ENCODE results near the gene TMOD1.
"Not testable (repeated sequence)": the region's sequence is repeated elsewhere in the genome, so short reads cannot be mapped to it uniquely, and the experiment has no call there.

The TMOD1 gene

DNA sequence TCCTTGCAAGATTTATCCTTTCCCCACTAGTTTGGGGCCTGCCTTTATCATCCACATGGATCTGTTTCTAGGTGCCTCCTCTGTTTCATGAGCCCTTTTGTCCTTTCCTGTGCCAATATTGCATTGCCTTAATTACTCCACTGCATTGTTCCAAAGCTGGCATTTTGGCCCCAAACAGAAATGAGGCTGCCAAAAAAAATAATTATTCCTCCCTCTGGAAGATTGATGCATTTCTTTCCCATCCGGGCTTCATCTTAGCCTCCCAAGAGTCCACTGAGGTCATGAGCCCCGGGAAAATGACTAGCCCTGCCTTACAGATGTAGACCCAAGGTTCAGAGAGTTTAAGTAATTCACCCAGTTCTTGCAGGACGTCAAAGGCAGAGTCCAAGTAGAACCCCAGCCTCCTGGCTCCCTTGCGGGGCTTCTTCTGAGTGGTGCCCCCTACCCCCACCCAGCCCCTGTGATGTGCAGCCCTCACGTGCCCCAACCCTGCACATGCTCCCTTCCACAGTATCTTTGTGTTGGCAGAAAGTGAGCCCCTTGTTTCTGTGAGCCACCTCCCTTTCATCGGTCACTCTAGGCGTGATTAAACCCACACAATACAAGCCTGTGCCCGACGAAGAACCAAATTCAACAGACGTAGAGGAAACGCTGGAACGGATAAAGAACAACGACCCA, 62.1 kb downstream of the TMOD1 start:
- FAIRE-seq (no peak), DNase-seq (ENCODE audit: insufficient read length, low spot score) (no peak)

GRCh38 chr9:97564291-97565175, 63.1 kb downstream of the TMOD1 start:
- DNase-seq (ENCODE audit: insufficient read length, low spot score): no peak
- no peak for FAIRE-seq

- no peak for DNase-seq (ENCODE audit: insufficient read length, low spot score)
- no peak for FAIRE-seq
Measured at GRCh38 chr9:97565262-97565661, 63.8 kb downstream of the TMOD1 start.

GRCh38 chr9:97567182-97567893, 65.9 kb downstream of the TMOD1 start:
- FAIRE-seq (no peak), DNase-seq (ENCODE audit: insufficient read length, low spot score) (no peak)

GRCh38 chr9:97567894-97568202, 66.4 kb downstream of the TMOD1 start:
- DNase-seq (ENCODE audit: insufficient read length, low spot score) (no peak), FAIRE-seq (no peak)

DNA sequence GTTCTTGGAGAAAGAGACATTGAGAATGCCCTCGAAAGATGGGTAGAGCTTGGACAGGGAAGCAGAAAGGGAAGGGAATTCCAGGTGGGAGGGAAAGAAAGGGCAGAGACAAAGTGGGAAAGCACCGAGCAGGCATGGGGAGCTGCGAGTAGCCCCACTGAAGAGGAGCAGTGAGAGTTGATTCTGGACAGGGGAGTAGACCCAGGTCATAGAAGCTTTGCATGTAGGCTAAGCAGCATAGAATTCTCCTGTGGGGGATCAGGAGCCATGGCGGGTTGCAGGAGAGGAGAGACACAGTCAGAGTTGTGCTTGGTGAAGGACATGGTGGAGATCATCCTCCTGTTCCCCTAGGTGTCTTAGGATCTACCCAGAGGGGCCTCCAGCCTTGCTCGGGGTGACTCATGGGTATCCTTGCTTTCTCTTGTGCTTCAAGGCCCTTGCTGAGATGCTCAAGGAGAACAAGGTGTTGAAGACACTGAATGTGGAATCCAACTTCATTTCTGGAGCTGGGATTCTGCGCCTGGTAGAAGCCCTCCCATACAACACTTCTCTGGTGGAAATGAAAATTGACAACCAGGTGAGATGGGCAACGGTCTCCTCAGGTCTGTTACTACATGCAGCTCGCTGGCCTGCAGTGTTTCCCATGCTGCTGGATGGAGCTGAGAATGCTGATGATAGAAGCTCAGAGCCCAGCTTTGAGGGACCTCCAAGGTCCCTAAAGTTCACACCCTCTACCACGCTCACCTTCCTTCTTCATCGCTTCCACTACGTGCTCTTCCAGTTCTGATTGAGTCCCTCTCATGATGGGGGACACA, 67.2 kb downstream of the TMOD1 start:
- DNase-seq (ENCODE audit: insufficient read length, low spot score): no peak
- no peak for FAIRE-seq

GRCh38 chr9:97570899-97571298, 69.4 kb downstream of the TMOD1 start:
- DNase-seq (ENCODE audit: insufficient read length, low spot score) (no peak), FAIRE-seq (no peak)

DNA sequence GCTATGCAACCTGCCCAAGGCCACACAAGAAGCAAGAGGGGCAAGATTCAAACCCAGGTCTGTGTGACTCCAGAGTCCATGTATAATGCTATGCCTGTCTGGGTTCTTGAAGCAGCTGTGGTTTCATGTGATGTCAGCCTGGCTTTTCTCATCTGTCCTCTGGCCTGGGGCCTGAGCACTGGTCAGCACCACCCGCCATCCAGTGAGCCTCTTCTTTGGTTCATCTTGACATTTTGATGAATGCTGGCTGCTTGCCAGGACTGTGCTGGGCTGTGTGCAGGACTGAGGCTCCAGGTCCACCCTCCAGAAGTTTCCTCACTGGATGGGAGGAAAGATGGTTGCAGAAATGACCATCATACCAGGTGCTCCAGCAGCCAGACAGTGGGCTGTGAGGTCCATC, 70.2 kb downstream of the TMOD1 start:
- FAIRE-seq (no peak), DNase-seq (ENCODE audit: insufficient read length, low spot score) (no peak)

DNA sequence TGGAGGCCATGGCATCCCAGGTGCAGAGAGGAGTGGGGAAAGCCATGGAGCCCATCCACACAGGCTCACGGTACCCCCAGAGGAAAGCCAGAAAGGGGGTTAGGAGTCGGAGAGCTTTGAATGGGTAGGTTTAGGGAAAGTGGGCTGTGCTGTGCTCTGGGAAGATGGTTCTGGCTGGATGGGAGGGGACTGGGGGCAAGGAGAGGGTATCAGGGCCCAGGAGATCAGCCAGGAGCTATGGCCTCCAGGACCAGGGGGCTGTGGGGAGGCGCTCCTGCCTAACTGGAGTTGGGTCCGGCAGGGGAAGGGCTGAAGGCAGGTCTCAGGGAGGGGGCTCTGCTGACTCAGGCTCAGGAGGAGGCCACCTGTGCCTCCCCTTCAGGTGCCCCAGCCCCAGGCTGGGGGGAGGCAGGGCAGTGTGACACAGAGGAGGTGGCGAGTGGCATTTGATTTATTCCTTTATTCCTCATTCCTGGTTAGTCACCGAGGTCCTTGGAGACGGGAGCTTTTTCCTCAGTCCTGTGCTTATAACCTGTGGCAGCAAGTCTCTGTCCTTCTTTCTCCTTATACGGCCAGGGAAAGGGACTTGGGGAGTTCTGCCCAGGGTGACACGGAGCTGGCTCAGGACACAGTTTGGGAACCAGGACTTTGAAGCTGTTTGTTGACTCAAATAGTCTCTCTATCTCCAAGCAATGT, 70.9 kb downstream of the TMOD1 start:
- no peak for DNase-seq (ENCODE audit: insufficient read length, low spot score)
- FAIRE-seq: no peak

DNA sequence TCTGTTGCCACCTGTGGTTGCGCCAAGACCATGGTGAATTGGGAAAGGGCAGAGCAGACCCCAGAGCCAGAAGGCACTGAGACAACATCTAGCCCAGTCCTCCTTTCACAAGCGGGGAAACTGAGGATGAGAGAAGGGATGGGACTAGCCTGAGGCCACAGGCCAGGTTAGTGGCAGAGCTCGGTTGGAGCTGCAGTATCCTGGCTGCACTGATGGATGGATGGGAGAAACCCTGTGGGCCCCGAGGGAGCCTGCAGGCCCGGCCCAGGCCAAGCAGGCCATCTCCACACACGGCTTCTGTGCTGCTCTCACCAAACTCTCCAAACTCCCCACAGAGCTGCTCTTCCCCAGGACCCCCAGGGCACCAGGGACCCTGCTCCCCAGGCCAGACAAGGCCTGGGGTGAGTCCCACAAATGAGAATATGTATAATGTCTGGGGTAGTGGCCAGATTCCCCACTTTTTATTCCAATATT, 71.5 kb downstream of the TMOD1 start:
- FAIRE-seq (no peak), DNase-seq (ENCODE audit: insufficient read length, low spot score) (no peak)

- DNase-seq (ENCODE audit: insufficient read length, low spot score) (no peak), FAIRE-seq (no peak)
Measured at GRCh38 chr9:97573482-97574073, 72.1 kb downstream of the TMOD1 start.

GRCh38 chr9:97574101-97574571, 72.7 kb downstream of the TMOD1 start:
- not testable (repeated sequence) for DNase-seq (ENCODE audit: insufficient read length, low spot score); FAIRE-seq

DNA sequence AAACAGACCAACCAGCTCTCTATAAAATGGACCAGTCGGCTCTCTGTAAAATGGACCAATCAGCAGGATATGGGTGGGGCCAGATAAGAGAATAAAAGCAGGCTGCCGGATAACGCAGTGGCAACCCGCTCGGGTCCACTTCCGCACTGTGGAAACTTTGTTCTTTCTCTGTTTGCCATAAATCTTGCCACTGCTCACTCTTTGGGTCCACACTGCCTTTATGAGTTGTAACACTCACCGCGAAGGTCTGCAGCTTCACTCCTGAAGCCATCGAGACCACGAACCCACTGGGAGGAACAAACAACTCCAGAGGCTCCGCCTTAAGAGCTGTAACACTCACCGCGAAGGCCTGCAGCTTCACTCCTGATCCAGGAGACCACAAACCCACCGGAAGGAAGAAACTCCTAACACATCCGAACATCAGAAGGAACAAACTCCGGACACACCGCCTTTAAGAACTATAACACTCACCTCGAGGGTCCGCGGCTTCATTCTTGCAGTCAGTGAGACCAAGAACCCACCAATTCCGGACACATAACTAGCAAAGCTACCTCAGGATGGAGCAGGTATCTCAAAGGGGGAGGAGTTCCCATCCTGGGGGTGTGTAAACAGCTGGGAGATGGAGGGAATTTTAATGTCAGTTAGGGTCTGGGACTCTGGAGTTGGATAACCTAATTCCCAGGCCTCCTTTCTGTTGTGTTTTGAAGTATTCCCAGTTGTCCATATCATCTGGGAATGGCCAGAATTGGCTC, 73.6 kb downstream of the TMOD1 start:
- DNase-seq (ENCODE audit: insufficient read length, low spot score): not testable (repeated sequence)
- FAIRE-seq: peak; percentile 35

- FAIRE-seq (peak; percentile 75), DNase-seq (ENCODE audit: insufficient read length, low spot score) (no peak)
Measured at GRCh38 chr9:97575673-97576200, 74.3 kb downstream of the TMOD1 start.

DNA sequence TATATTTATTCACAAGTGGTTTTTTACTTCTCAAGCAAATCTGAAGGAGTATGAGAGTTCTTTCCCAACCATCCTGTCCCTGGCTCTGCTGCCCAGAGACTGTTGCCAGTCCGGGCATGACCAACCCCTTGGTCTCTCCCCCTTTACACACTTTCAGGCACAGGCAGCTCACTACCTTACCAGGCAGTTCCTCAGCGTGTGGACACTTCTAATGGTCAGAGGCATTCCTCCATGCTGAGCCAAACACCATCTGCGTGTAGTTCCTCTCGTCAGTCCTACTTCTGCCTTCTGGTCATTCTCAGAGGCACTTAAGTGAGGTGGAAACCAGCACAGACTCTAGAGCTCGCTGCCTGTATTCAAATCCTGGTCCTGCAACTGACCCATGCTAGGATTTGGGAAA, 75.6 kb downstream of the TMOD1 start:
- no peak for FAIRE-seq
- no peak for DNase-seq (ENCODE audit: insufficient read length, low spot score)

GRCh38 chr9:97578846-97579245, 77.4 kb downstream of the TMOD1 start:
- FAIRE-seq: no peak
- no peak for DNase-seq (ENCODE audit: insufficient read length, low spot score)

DNA sequence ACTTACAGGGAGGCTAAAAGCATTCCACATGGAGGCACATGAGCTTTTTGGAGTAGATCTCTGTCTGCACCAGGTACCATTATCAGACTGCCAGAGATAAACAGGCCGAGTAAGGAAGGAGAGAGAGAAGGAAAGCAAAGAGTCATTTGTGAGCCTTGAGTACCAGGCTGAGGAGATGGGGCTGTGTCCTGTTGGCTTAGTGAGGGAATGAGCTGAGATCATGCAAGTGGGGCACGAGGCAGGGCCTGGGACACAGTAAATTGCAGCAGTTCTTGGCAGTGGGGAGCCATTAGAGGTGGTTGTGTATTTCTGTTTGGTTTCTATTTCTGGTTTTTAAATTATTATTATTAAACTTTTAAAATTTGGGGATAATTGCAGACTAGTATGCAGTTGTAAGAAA, 78.4 kb downstream of the TMOD1 start:
- FAIRE-seq (no peak), DNase-seq (ENCODE audit: insufficient read length, low spot score) (no peak)

DNA sequence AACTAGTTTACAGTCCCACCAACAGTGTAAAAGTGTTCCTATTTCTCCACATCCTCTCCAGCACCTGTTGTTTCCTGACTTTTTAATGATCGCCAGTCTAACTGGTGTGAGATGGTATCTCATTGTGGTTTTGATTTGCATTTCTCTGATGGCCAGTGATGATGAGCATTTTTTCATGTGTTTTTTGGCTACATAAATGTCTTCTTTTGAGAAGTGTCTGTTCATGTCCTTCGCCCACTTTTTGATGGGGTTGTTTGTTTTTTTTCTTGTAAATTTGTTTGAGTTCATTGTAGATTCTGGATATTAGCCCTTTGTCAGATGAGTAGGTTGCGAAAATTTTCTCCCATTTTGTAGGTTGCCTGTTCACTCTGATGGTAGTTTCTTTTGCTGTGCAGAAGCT, 80.1 kb downstream of the TMOD1 start:
- not testable (repeated sequence) for DNase-seq (ENCODE audit: insufficient read length, low spot score)

More for the DNA sequence above, 80.1 kb downstream of the TMOD1 start:
- FAIRE-seq: not testable (repeated sequence)

Data from GM19239 (cell line).